Neural progenitor cell (in vitro differentiated cells): Measurements from ENCODE around the gene KIF12.

Experiments used
- EZH2 ChIP-seq: fragments of 200-600 bp; sonication (generic); IDR thresholded peaks from 2 replicates; pipeline ENCODE4 v1.6.1; 2017; ENCODE audit warnings: antibody characterized with exemption, mild to moderate bottlenecking, moderate library complexity
- EZH2phosphoT487 ChIP-seq: fragments of 200-600 bp; sonication (generic); IDR thresholded peaks from 2 replicates; pipeline ENCODE4 v1.6.1; 2017; ENCODE audit warnings: antibody characterized with exemption
- TF ChIP-seq, protein P1 (sequence below): fragments of 200-600 bp; sonication (generic); IDR thresholded peaks from 2 replicates; pipeline ENCODE4 v1.5.1; 2017; ENCODE audit warnings: antibody characterized with exemption, mild to moderate bottlenecking

DNA sequence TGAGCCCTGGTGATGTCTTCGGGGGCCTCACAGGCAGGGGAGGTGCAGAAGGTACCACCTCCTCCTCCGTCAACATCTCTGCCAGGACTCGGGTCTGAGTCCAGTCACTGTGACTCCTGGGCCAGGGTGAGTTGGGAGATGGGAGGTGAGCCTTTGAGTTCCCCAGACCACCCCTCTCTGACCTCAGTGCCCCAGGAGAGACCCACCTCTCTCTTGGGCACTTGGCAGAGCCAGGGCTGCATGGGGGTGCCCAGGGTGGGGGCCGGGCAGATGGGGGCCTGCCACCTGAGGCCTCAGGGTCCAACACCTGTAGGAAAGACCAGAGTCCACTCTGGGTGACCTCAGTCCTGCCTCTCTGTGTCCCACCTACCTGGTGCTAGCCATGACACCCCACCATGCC is 6.8 kb downstream of the KIF12 start:
- no peak for TF ChIP-seq EZH2
- TF ChIP-seq, protein P1, sequence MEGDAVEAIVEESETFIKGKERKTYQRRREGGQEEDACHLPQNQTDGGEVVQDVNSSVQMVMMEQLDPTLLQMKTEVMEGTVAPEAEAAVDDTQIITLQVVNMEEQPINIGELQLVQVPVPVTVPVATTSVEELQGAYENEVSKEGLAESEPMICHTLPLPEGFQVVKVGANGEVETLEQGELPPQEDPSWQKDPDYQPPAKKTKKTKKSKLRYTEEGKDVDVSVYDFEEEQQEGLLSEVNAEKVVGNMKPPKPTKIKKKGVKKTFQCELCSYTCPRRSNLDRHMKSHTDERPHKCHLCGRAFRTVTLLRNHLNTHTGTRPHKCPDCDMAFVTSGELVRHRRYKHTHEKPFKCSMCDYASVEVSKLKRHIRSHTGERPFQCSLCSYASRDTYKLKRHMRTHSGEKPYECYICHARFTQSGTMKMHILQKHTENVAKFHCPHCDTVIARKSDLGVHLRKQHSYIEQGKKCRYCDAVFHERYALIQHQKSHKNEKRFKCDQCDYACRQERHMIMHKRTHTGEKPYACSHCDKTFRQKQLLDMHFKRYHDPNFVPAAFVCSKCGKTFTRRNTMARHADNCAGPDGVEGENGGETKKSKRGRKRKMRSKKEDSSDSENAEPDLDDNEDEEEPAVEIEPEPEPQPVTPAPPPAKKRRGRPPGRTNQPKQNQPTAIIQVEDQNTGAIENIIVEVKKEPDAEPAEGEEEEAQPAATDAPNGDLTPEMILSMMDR, result no peak
- TF ChIP-seq EZH2phosphoT487, result no peak
